Lung microvascular endothelial cell (primary cell): ENCODE results near the gene CEP128. TPM values are rescaled to one million over a fixed set of nuclear protein-coding genes. Genes with fewer than 3 reads are reported as not detected.

ENCODE experiments used
- DNase-seq, 2 donors: peaks; one replicate each; pipeline versions ENCODE4 v3.0.0 to v3.0.0-alpha.2; 2010; ENCODE audit warnings: low read depth in 2 of 2
- total RNA-seq: library from RNA; depleted of rRNA; stranded (reverse); fragments of >200 nt; gene quantifications from 2 replicates; pipeline ENCODE4 v1.2.1, GENCODE V29; 2014

The CEP128 gene
- total RNA-seq, 1 donor from 2014 or later = 2.4 TPM

DNA sequence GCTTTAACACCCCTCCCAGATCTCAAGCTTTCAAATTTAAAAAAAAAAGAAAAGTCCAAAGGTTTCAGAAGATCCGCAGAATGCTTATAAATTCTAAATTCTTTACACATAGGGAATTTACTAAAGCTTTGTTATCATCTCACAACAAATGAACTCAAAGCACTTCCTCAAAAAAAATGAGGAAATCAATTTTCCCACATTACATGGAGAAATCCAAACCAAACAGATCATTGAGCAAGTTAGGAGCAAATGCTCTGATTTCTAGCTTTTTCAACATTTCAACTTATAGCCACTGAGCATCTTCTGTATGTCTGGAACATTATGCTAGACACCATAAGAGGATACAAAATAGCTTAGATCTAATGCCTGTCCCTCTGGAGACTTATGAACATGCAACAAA is 161.0 kb downstream of the CEP128 start:
- DNase-seq = no peak

DNA sequence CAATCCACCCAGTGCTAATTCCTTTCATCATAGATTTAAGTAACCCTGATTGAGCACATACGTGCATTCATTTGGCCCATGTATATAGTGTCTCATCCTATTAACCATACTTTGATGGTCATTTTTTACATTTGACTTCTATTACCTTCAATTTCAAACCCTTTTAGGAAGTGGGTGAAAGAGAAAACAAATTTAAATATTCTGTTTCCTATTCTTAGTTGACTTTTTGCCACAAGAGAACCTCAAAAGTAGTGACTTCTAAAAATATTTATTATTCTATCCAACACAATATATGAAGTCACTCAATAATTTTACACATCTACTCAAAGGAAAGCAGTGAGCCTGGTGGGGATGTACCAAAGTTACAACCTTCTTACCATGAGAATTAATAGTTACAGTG is 164.9 kb downstream of the CEP128 start:
- DNase-seq = no peak

GRCh38 chr14:80776186-80776585 is 165.4 kb downstream of the CEP128 start:
- no peak for DNase-seq

DNA sequence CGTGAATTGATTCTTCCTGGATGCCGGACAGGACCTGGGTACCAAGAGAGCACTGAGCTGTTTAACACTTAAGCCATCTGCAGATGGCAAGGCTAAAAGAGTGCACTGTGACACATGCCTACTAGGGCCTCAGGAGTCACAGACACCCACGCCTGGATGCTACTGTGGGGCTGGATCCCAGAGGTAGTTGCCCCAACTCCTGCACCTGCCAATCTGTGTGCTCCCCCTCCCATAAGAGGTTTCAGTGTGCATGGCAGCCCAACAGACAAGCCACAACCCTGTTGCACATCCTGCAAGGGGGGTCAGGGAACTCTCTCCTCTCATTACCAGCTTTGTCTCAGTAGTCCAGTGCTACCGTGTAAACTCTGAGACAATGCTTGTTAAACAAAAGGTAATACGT is 169.0 kb downstream of the CEP128 start:
- no peak for DNase-seq

DNA sequence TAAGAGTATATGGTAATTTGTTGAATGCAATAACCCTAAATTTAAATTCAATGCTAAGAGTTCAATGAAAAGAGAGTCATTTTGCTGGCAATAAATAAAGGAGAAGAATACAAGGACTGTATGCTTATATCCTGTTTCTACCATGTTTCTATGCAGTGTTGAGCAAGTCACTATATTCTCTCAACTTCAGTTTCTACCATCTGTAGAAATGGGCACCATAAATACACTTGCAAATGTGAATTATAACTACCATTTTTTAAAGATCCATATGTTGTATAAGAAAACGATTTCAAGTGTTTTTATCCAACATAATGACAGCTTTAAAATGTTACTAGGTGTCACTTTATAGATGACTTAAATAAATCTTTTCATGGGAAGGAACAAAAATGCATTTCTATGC is 170.3 kb downstream of the CEP128 start:
- DNase-seq = no peak

- peak; percentile 16 to 22 for DNase-seq
Measured at GRCh38 chr14:80770114-80770908, 171.2 kb downstream of the CEP128 start.

- DNase-seq = no peak
Measured at GRCh38 chr14:80768646-80769045, 172.9 kb downstream of the CEP128 start.

- no peak for DNase-seq
Measured at GRCh38 chr14:80764921-80765507, 176.5 kb downstream of the CEP128 start.

GRCh38 chr14:80764496-80764895 is 177.0 kb downstream of the CEP128 start:
- no peak for DNase-seq

DNA sequence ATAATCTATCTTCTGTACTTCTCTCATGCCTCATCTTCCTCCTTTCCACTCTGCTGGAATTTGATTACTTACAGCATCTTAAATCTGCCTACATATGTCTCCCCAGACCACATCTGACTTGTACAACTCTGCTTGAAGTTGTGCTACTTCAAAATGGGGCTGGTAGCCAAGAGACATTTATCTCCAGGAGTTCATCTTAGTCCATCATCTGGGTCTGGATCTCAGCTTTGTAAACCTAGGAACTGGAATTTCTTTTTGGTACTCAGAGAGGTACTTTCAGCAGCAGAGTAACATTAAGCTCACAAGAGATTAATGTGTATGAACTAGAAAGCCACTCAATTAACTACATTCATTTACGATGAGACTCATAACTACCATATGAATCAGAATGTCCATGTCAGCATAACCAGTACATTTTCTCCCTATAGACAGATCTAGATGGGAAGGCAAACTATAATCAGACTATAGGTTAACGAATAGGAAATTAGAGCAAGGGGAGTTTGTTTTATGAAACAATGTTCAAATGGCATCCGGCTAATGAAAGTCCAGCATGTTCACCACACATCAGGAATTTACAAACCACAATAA is 178.8 kb downstream of the CEP128 start:
- no peak for DNase-seq

DNA sequence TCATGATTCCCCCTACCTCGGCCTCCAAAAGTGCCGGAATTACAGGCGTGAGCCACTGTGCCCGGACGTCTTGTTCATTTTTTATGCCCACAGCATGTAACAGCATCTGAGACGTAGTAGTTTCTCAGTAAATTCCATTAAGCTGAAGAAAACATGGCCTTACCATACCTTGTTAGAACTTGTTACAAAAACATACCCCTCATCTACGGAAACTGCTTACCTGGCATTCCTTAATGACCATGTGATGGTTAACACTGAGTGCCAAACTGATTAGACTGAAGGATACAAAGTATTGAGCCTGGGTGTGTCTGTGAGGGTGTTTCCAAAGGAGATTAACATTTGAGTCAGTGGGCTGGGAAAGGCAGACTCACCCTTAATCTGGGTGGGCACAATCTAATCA is 186.8 kb downstream of the CEP128 start:
- no peak for DNase-seq

GRCh38 chr14:80751285-80751684 is 190.3 kb downstream of the CEP128 start:
- DNase-seq = no peak

DNA sequence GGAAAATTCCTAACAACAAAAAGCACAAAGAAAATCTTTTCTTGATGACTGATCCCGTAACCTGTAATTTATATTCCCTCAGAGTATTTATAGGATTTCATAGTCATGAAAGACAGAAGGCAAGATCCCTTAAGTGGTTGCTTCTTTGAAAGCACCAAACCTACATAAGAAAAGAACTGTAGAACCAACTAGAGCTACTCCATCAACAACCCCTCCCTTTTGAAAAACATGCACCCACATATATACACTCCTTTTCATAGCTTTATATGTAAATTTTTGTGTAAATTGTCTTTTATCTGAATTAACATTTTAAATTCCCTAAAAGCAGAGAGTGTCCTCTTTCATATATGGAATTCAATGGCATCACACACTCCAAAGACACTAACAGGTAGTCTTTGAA is 215.3 kb downstream of the CEP128 start:
- no peak for DNase-seq

GRCh38 chr14:80718940-80719339 is 222.6 kb downstream of the CEP128 start:
- no peak for DNase-seq

GRCh38 chr14:80714474-80714873 is 227.1 kb downstream of the CEP128 start:
- DNase-seq = no peak

- no peak for DNase-seq
Measured at GRCh38 chr14:80713076-80713850, 228.3 kb downstream of the CEP128 start.

- DNase-seq = no peak
Measured at GRCh38 chr14:80705241-80705980, 236.1 kb downstream of the CEP128 start.

GRCh38 chr14:80700601-80701000 is 240.9 kb downstream of the CEP128 start:
- DNase-seq = no peak

- DNase-seq = no peak
Measured at GRCh38 chr14:80699861-80700260, 241.7 kb downstream of the CEP128 start.

- no peak for DNase-seq
Measured at GRCh38 chr14:80698974-80699373, 242.6 kb downstream of the CEP128 start.

DNA sequence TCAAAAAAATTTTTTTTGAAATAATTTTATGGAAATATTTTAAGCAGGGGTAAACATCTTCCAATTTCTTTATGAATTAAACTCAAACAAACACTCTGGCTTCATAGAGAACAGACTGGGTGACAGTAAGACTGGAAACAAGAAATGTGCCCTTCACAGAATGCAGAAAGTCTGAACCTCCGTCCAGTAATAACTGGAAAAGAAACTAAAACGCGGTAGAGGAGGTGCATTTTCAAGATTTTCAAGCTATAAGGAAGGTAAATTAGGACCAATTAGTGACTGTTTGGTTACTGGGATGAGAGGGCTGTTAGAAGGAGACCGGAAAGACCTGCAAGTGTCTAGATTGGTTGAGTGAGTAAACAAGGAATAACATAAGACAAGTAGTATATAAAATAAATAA is 245.7 kb downstream of the CEP128 start:
- DNase-seq = no peak
